NCI-H146 treated with DMSO at 0.1 percent for 48 hours (cell line): ENCODE data around the gene ADAMTS15.

Experiments
- DNase-seq: peaks from one replicate; lab custom pipeline; 2025; ENCODE audit not compliant: unreplicated experiment; lab: John Stamatoyannopoulos, UW

ADAMTS15 gene

DNA sequence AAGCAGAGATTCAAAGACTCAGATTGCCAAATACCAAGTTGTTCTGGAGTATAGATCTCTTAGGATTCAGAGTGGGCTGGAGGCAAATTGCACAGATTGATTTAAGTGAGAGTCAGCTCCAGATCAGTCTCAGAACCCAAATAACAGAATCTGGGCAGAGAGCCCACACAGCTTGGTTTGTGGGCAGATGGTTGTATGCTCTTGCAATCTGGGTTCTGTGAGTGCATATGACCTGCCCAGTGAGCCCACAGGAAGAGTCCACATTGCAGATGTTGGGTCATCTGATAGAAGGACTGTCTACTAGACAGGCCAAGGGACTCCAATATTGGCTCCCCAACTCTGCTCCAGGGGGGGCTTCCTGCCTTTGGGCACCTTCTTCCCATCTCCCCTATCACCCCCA is 65.9 kb downstream of the ADAMTS15 start:
- DNase-seq, result no peak

DNA sequence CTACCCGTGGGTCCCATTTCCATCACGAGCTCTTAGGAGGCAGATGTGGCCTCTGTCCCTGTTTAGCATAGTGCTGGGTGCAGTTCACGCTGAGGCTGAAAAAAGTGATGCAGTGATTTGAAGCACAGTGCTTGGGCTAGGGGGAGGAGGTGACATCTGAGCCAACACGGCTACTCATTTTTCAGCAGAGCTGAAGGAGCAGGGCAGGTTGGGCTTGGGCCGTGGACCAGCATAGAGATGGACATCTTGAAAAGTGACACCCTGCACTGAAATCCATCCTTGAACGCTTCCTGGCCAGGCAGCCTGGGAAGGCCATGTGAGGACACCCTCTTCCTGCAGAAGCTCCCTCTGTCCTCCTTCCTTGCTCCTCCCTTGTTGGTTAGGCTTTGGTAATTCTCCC is 66.4 kb downstream of the ADAMTS15 start:
- no peak for DNase-seq

DNA sequence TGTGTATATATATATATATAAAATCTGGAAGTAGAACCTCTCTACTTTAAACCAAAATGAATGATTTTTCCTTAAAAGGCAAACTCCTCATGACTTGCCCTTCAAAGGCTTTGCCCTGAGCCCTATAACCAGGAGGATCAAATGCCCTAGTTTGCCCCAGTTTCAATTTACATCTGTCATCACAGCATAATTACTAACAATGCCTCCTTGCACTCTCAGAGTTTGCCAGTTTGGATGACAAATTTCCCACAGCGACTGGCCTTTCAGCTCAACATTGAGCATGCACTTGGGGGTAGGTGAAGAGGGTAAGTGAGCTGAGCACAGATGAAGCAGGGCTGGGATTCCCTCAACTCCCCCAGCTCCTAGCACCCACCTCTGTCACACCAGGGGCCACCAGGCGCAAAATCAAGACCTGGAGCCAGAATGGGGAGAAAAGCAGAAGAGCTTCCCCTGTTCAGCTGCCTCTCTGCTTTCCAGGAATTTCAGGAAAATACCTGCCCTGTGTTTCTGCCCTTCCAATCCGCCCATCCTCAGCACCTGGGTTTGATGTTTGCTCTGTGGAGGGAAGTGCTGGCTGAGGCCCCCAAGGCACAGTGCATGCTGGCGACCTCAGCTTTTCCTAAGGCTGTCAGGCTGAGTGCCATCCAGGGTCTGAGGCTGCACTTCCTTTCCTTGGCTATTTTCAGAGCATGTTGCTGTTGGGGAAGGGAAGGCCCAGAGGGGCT is 67.5 kb downstream of the ADAMTS15 start:
- no peak for DNase-seq

DNA sequence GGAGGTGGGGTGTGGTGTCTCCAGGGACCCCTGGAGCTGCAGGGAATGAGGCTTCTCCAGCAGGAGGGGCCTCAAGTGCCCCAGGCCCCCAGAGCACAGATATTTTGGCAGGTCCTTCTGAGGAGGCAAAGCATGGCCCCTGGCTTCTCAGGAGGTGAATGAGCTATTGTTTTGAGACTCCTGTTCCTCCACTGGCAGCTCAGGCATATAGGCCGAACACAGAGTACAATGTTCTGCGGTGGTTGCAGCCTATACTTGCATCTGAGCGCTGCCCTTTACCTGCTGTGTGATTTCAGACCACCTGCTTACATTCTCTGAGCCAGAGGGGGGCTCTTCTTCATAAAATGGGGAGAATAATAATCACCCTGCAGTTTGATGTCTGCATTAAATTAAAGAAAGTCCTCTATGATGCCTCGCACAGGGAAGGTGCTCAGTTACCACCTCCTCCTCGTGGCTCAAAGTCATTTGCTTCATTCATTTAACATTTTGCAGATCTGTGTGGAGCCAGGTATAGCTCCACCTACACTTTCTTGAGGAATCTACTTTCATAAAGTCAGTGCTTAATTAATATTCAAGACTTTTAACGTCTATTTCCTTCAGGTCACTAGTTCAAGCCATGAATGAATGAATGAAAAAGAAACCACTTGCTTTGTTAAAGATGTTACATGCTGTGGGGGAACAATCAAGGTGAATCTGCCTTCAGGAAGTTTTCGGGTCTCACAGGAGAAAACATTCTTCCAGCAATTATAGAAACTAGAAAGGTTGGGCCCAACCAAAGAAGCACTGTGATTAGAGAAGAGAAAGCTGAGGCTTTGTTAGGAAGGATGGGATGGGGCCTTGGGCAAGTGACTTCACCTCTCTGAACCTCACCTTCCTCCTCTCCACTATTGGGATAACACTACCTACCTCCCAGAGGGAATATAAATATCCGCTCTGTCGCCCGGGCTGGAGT is 68.4 kb downstream of the ADAMTS15 start:
- DNase-seq, result no peak

DNA sequence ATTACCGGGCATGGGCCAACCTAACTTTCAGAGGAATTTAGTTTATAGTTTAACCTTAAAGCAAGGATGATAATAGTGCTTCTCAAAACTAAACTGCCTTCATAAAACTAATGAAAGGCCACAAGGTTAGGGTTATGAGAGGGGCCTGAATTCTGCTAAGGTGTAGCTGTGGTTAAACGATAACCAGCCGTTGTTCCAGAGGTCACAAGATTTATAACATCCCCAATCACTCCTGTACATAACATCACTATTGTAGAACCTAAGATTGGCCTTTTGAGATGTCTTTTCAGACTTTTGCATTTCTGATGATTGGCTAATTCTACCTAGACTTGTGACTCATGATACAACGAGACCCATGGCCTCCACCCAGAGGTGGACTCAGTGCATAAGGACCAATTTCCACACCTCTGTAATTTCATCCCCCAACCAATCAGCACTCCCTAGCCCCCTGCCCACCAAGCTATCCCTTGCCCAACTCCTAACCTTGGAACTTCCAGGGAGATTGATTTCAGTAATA is 69.8 kb downstream of the ADAMTS15 start:
- no peak for DNase-seq

DNA sequence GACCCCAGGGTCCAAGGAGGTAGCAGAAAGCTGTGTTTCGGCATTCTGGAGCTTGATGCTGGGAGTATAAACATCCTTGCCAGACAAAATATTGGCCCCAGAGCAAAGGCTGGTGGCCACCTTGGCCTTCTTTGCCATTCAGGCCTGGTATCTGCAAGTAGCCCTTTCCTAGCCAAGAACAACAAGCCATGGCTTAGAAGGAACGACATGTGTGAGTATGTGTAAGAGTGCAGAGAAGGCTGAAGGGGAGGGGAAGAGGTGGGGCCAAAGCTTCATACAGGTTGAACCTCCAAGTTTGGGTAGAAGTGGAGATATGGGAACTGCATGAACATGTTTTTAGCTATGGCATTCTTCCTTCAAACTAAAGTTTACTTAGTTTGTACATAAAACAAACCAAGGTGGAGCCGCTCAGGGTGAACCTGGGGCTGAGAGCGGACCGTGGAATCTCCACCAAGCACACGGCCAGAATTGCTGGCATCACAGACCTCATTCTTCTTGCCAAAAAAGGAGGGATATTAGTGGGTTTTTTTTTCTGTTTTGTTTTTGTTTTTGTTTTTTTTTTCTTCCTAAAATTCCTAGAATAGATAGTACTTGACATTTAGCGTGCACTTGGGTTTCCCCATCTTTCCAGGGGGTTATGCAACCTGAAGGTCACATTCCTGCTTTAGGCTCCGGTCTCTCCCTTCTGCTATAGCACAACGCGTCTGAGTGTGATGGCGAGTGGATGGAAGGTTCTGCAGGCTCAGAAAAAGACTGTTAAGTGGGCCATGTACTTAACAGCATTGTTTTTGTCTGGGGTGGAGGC is 70.9 kb downstream of the ADAMTS15 start:
- no peak for DNase-seq

DNA sequence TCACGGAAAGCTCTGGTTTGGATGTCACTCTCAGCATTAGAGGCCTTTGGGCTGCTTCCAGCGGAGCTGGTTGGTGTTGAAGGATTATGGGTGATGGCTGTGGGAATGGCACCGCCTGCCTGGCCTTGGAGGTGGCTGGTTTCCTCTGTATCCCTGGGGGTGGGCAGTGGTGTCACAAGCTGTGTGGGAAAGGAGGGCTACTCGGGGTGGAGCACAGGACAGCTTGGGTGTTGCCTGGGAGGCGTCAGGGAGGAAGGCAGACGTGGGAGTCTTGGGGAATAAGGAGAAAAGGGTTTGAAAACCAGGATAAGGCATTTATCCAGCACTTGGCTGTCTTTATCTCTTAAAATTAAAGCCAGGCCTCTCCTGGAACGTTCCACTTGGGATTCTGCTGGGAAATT is 71.8 kb downstream of the ADAMTS15 start:
- DNase-seq, result no peak

DNA sequence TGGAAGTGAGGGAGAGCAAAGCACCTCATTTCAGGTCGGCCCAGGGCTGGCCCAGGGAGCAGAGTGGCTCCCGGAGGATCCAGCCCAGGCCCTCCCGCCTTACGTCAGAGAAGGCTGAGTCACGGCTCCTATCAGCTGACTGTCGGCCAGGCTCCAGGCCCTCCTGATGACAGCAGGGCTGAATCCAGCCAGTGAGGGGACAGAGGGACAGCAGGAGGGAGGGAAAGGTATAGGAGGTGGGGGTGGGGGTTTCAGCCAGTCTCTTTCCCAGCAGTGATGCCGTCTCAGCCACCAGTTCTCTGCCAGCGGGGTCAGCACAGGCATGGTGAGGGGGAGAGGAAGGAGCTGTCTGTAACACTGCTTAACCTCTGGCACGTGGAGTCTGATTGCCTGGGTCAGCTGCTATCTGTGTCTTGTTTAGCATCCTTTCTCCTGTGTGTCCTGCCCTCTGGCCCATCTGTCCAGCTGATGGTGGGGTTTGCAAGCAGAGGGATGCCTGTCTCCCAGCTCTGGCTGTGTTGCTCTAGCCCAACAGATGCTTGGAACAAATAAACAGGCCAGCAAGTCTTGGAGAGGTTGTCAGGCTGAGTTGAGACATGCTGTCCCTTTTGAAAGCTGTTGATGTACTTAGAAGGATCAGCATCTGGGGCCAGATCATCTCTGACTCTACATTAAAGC is 74.0 kb downstream of the ADAMTS15 start:
- DNase-seq, result no peak

DNA sequence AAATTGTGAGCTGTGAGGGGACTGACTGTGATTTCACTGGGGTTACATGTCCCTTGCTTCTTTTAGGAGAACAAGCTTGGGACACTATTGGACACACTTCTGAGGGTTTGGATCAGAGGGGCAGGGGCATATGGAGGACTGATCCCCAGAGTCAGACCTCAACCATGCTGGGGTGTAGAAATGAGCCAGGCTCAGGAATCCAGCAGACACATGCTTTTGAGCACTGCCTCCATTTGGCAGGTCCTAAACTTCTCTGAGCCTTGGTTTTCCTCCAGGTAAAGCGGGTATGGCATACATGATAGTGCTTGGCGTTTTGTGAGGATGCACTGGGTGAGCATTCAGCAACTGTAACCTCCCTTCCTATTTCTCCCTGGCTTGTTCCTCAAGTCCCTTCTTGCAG is 74.7 kb downstream of the ADAMTS15 start:
- DNase-seq, result no peak

DNA sequence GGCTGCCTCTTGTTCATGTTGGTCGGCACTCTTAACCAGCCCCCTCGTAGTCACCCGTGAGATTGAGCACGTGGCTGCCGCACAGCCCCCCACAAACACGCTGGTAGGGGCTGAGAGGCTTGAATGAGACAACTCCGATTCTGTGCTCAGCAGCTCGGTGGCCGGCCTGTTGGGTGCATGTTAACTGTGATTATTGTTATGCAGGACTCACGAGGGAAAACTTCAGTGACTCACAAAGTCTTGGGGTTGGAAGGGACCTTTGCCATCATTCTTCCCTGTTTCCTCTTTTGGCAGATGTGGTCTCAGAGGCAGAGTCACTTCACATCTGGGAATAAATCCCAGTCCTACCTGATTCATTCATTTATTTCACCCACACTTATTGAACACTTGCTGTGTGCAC is 75.2 kb downstream of the ADAMTS15 start:
- no peak for DNase-seq

DNA sequence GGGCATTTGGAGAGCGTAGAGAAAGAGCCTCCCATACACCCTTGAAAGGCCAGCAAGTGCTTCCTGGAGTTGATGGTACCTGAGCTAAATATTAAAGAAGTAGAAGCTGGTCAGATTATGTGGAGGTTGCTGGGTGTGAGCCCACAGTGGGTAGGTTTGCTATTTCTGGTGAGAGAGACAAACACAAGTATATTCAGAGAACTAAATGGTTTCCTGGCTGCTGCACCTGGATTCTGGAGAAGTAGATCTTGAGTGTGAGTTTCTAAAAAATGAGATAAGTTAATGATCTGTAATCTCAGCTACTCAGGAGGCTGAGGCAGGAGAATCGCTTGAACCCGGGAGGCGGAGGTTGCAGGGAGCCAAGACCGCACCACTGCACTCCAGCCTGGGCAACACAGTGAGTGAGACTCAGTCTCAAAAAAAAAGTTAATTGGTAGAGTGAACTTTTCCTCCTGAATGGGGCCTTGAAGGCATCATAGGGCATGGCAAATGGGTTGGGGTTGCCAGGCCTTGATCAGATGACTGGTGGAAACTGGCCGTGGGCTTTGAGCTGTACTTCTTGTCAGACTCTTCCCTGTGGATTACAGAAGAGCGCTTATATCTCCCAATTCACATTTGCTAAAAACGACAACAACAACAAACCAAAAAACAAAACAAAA is 75.8 kb downstream of the ADAMTS15 start:
- no peak for DNase-seq

DNA sequence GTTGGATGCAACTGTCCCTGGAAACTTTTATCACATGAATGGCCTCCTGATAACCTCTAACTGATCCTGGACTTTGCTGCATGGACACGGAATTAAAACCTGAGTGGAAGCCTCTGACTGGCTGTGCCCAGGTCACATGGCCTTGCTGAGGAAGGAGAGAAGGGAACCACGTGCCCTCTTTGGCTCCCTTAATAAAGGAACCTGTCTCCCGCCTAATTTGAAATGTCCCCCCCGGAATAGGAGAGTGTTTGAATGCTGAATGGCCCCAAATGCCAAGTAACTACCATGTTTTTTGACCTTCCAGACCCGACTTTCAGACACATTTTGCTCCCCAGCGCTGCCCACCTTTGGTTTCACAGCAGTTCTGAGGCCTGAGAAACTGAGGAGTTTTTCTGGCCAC is 76.9 kb downstream of the ADAMTS15 start:
- no peak for DNase-seq
